B cell (primary cell): Measurements from ENCODE around the gene PKNOX2. TPM values are rescaled to one million over a fixed set of nuclear protein-coding genes. Genes with fewer than 3 reads are reported as not detected.
A peak's percentile ranks its signal among the peaks of the same experiment; 100 is the strongest.

Experiments used
- ATAC-seq: fragments of 200-7000 bp; cut with Tn5 transposase; one replicate; pipeline ENCODE4 v1.10.0; 2021; ENCODE audit warnings: low read depth, mild to moderate bottlenecking, moderate number of reproducible peaks, moderate library complexity
- CTCF ChIA-PET: fragments of 350-600 bp; sonication (Branson Sonifier 250); formaldehyde crosslinking; loops from one replicate; lab custom pipeline; 2021; ENCODE audit warnings: antibody characterized with exemption, inconsistent platforms; lab: Charles Lee
- POLR2A ChIA-PET: fragments of 350-600 bp; sonication (Branson Sonifier 250); formaldehyde crosslinking; loops from one replicate; lab custom pipeline; 2021; ENCODE audit warnings: antibody characterized with exemption; lab: Charles Lee
- DNase-seq: peaks from one replicate; pipeline ENCODE4 v3.0.0; 2013
- H2AFZ ChIP-seq: 2 replicates; pipeline ENCODE4 v1.6.1; 2012; ENCODE audit warnings: mild to moderate bottlenecking, low read depth, low read length; ENCODE audit not compliant: insufficient read depth, poor library complexity, severe bottlenecking
- H3K27ac ChIP-seq, 2 donors: 1 replicate in 1 of 2; 2 replicates in 1 of 2; pipeline ENCODE4 v1.5.1; 2012 to 2013; ENCODE audit warnings: low read length in 2 of 2, mild to moderate bottlenecking in 2 of 2, moderate library complexity in 1 of 2
- H3K27me3 ChIP-seq, 4 experiments: fragments of 200-600 bp in 1 of 4; sonication (generic) in 1 of 4; replicated peaks in 1 of 4; 1 replicate in 2 of 4; 2 replicates in 2 of 4; pipeline versions ENCODE4 v1.6.1 to v1.7.0; 2013 to 2016; ENCODE audit warnings: low read length in 3 of 4, mild to moderate bottlenecking in 2 of 4, mixed read lengths in 1 of 4, moderate library complexity in 1 of 4; ENCODE audit not compliant: insufficient read depth in 4 of 4, control insufficient read depth in 3 of 4; ENCODE audit errors: control extremely low read depth in 1 of 4
- H3K36me3 ChIP-seq, 2 experiments: replicated peaks in 1 of 2; 1 replicate in 1 of 2; 2 replicates in 1 of 2; pipeline versions ENCODE4 v1.6.1 to v1.7.1; 2013; ENCODE audit warnings: low read length in 1 of 2; ENCODE audit not compliant: insufficient read depth in 2 of 2, control insufficient read depth in 1 of 2; ENCODE audit errors: control extremely low read depth in 1 of 2, extremely low read depth in 1 of 2
- H3K4me1 ChIP-seq, 2 donors: fragments of 200-600 bp in 1 of 2; sonication (generic) in 1 of 2; 1 replicate in 1 of 2; 2 replicates in 1 of 2; pipeline versions ENCODE4 v1.5.1 to v1.6.1; 2013 to 2017; ENCODE audit warnings: low read length in 2 of 2; ENCODE audit not compliant: control insufficient read depth in 2 of 2, insufficient read depth in 2 of 2
- H3K4me2 ChIP-seq: replicated peaks from 2 replicates; pipeline ENCODE3; 2012; ENCODE audit warnings: mild to moderate bottlenecking, low read depth, low read length; ENCODE audit not compliant: poor library complexity, severe bottlenecking
- H3K4me3 ChIP-seq, 5 experiments: fragments of 200-600 bp in 1 of 5; sonication (generic) in 1 of 5; 1 replicate in 3 of 5; 2 replicates in 2 of 5; pipeline versions ENCODE4 v1.5.1 to v1.7.0; 2011 to 2016; ENCODE audit warnings: low read length in 4 of 5, mild to moderate bottlenecking in 4 of 5, low read depth in 2 of 5, control low read depth in 1 of 5, moderate library complexity in 1 of 5; ENCODE audit not compliant: insufficient read depth in 1 of 5; ENCODE audit errors: control extremely low read depth in 1 of 5, extremely low read depth in 1 of 5
- H3K79me2 ChIP-seq: fragments of 200-600 bp; sonication (generic); one replicate; pipeline ENCODE4 v1.6.0; 2016; ENCODE audit warnings: low read length; ENCODE audit not compliant: control insufficient read depth, insufficient read depth
- H3K9ac ChIP-seq: fragments of 200-600 bp; sonication (generic); 2 replicates; pipeline ENCODE4 v1.6.1; 2017; ENCODE audit warnings: mild to moderate bottlenecking, low read length, moderate library complexity
- H3K9me3 ChIP-seq, 3 donors: one replicate each; pipeline versions ENCODE4 v1.6.1 to v1.7.1; 2013; ENCODE audit warnings: low read length in 2 of 3; ENCODE audit not compliant: control insufficient read depth in 2 of 3, insufficient read depth in 1 of 3; ENCODE audit errors: control extremely low read depth in 1 of 3
- H4K20me1 ChIP-seq: 2 replicates; pipeline ENCODE4 v1.6.0; 2012; ENCODE audit warnings: mild to moderate bottlenecking, low read length; ENCODE audit not compliant: insufficient read depth, control insufficient read depth, poor library complexity, severe bottlenecking
- H3K27ac Mint-ChIP-seq: one replicate; pipeline ENCODE4 v1.8.0; 2021; ENCODE audit warnings: mixed read lengths
- H3K27me3 Mint-ChIP-seq: one replicate; pipeline ENCODE4 v1.8.0; 2021; ENCODE audit warnings: mixed read lengths
- H3K4me1 Mint-ChIP-seq: one replicate; pipeline ENCODE4 v1.8.0; 2021; ENCODE audit warnings: mixed read lengths
- H3K4me3 Mint-ChIP-seq: one replicate; pipeline ENCODE4 v1.8.0; 2021; ENCODE audit warnings: mixed read lengths
- H3K9me3 Mint-ChIP-seq: one replicate; pipeline ENCODE4 v1.8.0; 2022; ENCODE audit warnings: mixed read lengths; ENCODE audit not compliant: insufficient read depth
- EZH2 ChIP-seq: IDR thresholded peaks from 2 replicates; pipeline ENCODE4 v1.6.1; 2012; ENCODE audit warnings: borderline replicate concordance, low read depth, mild to moderate bottlenecking, moderate library complexity, low read length; ENCODE audit not compliant: insufficient read depth, poor library complexity, severe bottlenecking
- WGBS: methylation state at CpG from one replicate; pipeline ENCODE4 v1.1.5; 2013; ENCODE audit warnings: missing lambda C conversion rate; ENCODE audit not compliant: insufficient coverage; 5-methylcytosine and 5-hydroxymethylcytosine counted together
- intact Hi-C: fragments of 100-400 bp; cut with micrococcal nuclease; formaldehyde crosslinking; loops from one replicate; pipeline ENCODE4 v1.10.0; 2022
- polyA plus RNA-seq: library from polyadenylated mRNA; depleted of rRNA; stranded (reverse); fragments of >200 nt; gene quantifications from 2 replicates; pipeline ENCODE4 v1.2.3, GENCODE V29; 2012
- total RNA-seq, 2 donors: library from RNA; stranded (reverse); fragments of 120-200 nt in 1 of 2; gene quantifications; 1 replicate in 1 of 2; 2 replicates in 1 of 2; pipeline versions ENCODE4 v1.2.3 to v1.2.4, GENCODE V29; 2013 to 2022
- TF ChIP-seq, protein P1 (sequence below): fragments of 200-600 bp; IDR thresholded peaks from one replicate; pipeline ENCODE4 v1.8.0; 2022; ENCODE audit warnings: antibody characterized with exemption, mild to moderate bottlenecking

PKNOX2 gene
- total and polyA plus RNA-seq, 2 donors (not counting 1 experiment from before 2014, with no cell fraction given) = not detected

GRCh38 chr11:125162743-125163142 is 1.8 kb upstream of the PKNOX2 start:
- Histone ChIP-seq H3K4me1 (peaks cover 22 to 23% of the 10 kb centered on the region in 2 donors), H3K4me2 (no peak overlapping the region), H3K27me3 (peaks cover 0 to 55% (median 30%) of the 10 kb centered on the region in 4 experiments), H3K79me2 (no peaks in the 10 kb centered on the region), H3K9me3 (peaks cover 0 to 13% (median 0%) of the 10 kb centered on the region in 3 donors), H3K36me3 (no peaks in the 10 kb centered on the region), H3K9ac (no peak overlapping the region), H4K20me1 (no peaks in the 10 kb centered on the region), H2AFZ (no peak overlapping the region), H3K4me3 (no peak overlapping the region), H3K27ac (no peak overlapping the region)
- ChIA-PET POLR2A (no interaction called here), CTCF (interaction anchor here (0.7 to 1.3 kb wide), 2 partner anchors 14 to 20 kb away, joined by 3 to 4 read pairs; no protein-coding TSS in a partner anchor)
- ATAC-seq = no peak
- H3K9me3 Mint-ChIP-seq = no peaks in the 10 kb centered on the region
- DNase-seq = no peak
- intact Hi-C loops = no loop called here
- H3K27me3 Mint-ChIP-seq = peaks cover 74% of the 10 kb centered on the region
- 88% methylated on average over 1 of the region's 4 CpGs for WGBS
- no peak overlapping the region for H3K27ac Mint-ChIP-seq
- no peak for TF ChIP-seq EZH2
- TF ChIP-seq, protein P1, sequence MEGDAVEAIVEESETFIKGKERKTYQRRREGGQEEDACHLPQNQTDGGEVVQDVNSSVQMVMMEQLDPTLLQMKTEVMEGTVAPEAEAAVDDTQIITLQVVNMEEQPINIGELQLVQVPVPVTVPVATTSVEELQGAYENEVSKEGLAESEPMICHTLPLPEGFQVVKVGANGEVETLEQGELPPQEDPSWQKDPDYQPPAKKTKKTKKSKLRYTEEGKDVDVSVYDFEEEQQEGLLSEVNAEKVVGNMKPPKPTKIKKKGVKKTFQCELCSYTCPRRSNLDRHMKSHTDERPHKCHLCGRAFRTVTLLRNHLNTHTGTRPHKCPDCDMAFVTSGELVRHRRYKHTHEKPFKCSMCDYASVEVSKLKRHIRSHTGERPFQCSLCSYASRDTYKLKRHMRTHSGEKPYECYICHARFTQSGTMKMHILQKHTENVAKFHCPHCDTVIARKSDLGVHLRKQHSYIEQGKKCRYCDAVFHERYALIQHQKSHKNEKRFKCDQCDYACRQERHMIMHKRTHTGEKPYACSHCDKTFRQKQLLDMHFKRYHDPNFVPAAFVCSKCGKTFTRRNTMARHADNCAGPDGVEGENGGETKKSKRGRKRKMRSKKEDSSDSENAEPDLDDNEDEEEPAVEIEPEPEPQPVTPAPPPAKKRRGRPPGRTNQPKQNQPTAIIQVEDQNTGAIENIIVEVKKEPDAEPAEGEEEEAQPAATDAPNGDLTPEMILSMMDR = no peak
- H3K4me3 Mint-ChIP-seq = no peak overlapping the region
- H3K4me1 Mint-ChIP-seq = peaks cover 22% of the 10 kb centered on the region

GRCh38 chr11:125163431-125164063 is 1.0 kb upstream of the PKNOX2 start:
- no peak overlapping the region for H2AFZ ChIP-seq

More at GRCh38 chr11:125163431-125164063, 1.0 kb upstream of the PKNOX2 start:
- ChIA-PET CTCF (interaction anchor here (0.7 kb wide), 1 partner anchor 22 kb away, joined by 3 read pairs; no protein-coding TSS in a partner anchor), POLR2A (no interaction called here)
- Histone ChIP-seq H3K79me2 (no peaks in the 10 kb centered on the region), H3K4me3 (no peak overlapping the region), H3K27me3 (peaks cover 3 to 59% (median 36%) of the 10 kb centered on the region in 4 experiments), H4K20me1 (no peaks in the 10 kb centered on the region), H3K4me1 (peaks cover 22 to 23% of the 10 kb centered on the region in 2 donors), H3K36me3 (no peaks in the 10 kb centered on the region), H3K9ac (no peak overlapping the region), H3K4me2 (no peak overlapping the region), H3K9me3 (peaks cover 0 to 13% (median 0%) of the 10 kb centered on the region in 3 donors), H3K27ac (no peak overlapping the region)
- WGBS = 89% methylated on average over 5 of the region's 6 CpGs
- no peak overlapping the region for H3K27ac Mint-ChIP-seq
- peak overlapping the region; percentile 69 for H3K4me3 Mint-ChIP-seq
- TF ChIP-seq, protein P1 = no peak
- no peak for TF ChIP-seq EZH2
- H3K9me3 Mint-ChIP-seq = no peaks in the 10 kb centered on the region
- DNase-seq (no peak), ATAC-seq (no peak)
- H3K4me1 Mint-ChIP-seq = peaks cover 22% of the 10 kb centered on the region
- peaks cover 76% of the 10 kb centered on the region for H3K27me3 Mint-ChIP-seq
- intact Hi-C loops = no loop called here
